Measurements from ENCODE around the gene PIPOX. TPM values are rescaled to one million over a fixed set of nuclear protein-coding genes. Genes with fewer than 3 reads are reported as not detected.
A peak's percentile ranks its signal among the peaks of the same experiment; 100 is the strongest.

The PIPOX gene
- total RNA-seq, 6 experiments from 2014 or later = 167 to 322 (median 226) TPM

GRCh38 chr17:29016345-29017210 lies 26.4 kb upstream of the PIPOX start:
- H3K9me3 ChIP-seq = no peaks in the 10 kb centered on the region
- H3K27me3 ChIP-seq = no peaks in the 10 kb centered on the region
- no peak for TF ChIP-seq CTCF (IDR thresholded peaks at IDR 0.05)
- no peak for TF ChIP-seq POLR2A (IDR thresholded peaks at IDR 0.05)
- no peaks in the 10 kb centered on the region for H3K36me3 ChIP-seq
- no peak overlapping the region for H3K4me3 ChIP-seq
- DNase-seq (no peak), ATAC-seq (no peak)
- H3K4me1 ChIP-seq = no peaks in the 10 kb centered on the region
- H3K27ac ChIP-seq = no peak overlapping the region
- 43% methylated on average over 10 of the region's 13 CpGs for WGBS (ENCODE audit: insufficient coverage, low coverage, low lambda C conversion rate, missing lambda C conversion rate)
- intact Hi-C loops (cut with DNase I) = no loop called here

GRCh38 chr17:29018788-29019474 lies 24.0 kb upstream of the PIPOX start:
- TF ChIP-seq CTCF (IDR thresholded peaks at IDR 0.05) (no peak), POLR2A (IDR thresholded peaks at IDR 0.05) (no peak)
- H3K4me1 ChIP-seq = no peaks in the 10 kb centered on the region
- WGBS (ENCODE audit: insufficient coverage, low coverage, low lambda C conversion rate, missing lambda C conversion rate) = 54% methylated on average over 4 of the region's 6 CpGs
- H3K27ac ChIP-seq = no peak overlapping the region
- no peak overlapping the region for H3K4me3 ChIP-seq
- DNase-seq = no peak
- intact Hi-C loops (cut with DNase I) = no loop called here
- no peaks in the 10 kb centered on the region for H3K36me3 ChIP-seq
- no peaks in the 10 kb centered on the region for H3K9me3 ChIP-seq
- ATAC-seq = no peak
- H3K27me3 ChIP-seq = no peaks in the 10 kb centered on the region

GRCh38 chr17:29019475-29020181 lies 23.3 kb upstream of the PIPOX start:
- H3K4me3 ChIP-seq = no peak overlapping the region
- no peak for DNase-seq
- intact Hi-C loops (cut with DNase I) = no loop called here
- TF ChIP-seq POLR2A (IDR thresholded peaks at IDR 0.05) = no peak
- no peak for TF ChIP-seq CTCF (IDR thresholded peaks at IDR 0.05)
- 23% methylated on average over 19 of the region's 39 CpGs for WGBS (ENCODE audit: insufficient coverage, low coverage, low lambda C conversion rate, missing lambda C conversion rate)
- H3K27ac ChIP-seq = no peak overlapping the region
- no peaks in the 10 kb centered on the region for H3K27me3 ChIP-seq
- H3K4me1 ChIP-seq = no peaks in the 10 kb centered on the region
- H3K9me3 ChIP-seq = no peaks in the 10 kb centered on the region
- peak in 3 of 4 donors; percentile 41 to 67 (median 49) for ATAC-seq
- no peaks in the 10 kb centered on the region for H3K36me3 ChIP-seq

- intact Hi-C loops (cut with DNase I) = no loop called here
- Histone ChIP-seq H3K4me1 (no peaks in the 10 kb centered on the region), H3K4me3 (no peak overlapping the region), H3K27ac (no peak overlapping the region), H3K9me3 (no peaks in the 10 kb centered on the region), H3K27me3 (no peaks in the 10 kb centered on the region), H3K36me3 (no peaks in the 10 kb centered on the region)
- 82% methylated on average over 4 of the region's 8 CpGs for WGBS (ENCODE audit: insufficient coverage, low coverage, low lambda C conversion rate, missing lambda C conversion rate)
- no peak for DNase-seq
- ATAC-seq = no peak
- TF ChIP-seq POLR2A (IDR thresholded peaks at IDR 0.05) = no peak
- TF ChIP-seq CTCF (IDR thresholded peaks at IDR 0.05) = no peak
Measured at GRCh38 chr17:29020576-29020975, 22.4 kb upstream of the PIPOX start.

All from right lobe of liver (tissue), 6 donors.